Measurements from ENCODE around the gene SCAMP2.
"Not testable (repeated sequence)": the region's sequence is repeated elsewhere in the genome, so short reads cannot be mapped to it uniquely, and the experiment has no call there.

SCAMP2 gene

GRCh38 chr15:74889883-74890664 is 16.9 kb upstream of the SCAMP2 start, which contains the start of gene MPI:
TSS of gene MPI (plus strand) at chr15:74890042. CDS start at chr15:74890074, 32 bp downstream.
- peak; percentile 34 for DNase-seq

DNA sequence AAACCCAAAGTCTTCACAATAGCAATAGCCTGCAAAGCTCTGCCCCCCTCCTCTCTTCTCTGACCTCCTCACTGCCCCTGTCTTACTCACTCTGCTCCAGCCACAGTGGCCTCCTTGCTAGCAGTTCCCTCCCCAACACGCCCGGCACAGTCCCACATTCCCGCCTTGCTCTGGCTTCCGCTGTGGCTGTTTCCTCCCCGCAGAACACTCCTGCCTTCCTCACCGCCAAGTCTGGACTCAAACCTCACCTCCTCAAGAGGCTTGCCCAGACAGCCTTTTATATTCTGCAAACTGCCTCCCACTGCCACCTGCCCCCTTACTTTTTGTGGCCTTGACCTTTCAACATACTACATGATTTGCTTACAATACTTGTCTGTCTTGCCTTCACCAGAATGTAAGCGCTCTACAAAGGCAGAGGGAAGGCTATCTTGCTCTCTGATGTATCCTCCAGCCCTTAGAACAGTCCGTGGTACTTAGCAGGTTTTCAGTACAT is 16.3 kb upstream of the SCAMP2 start:
- no peak for DNase-seq

GRCh38 chr15:74888716-74889115 is 15.6 kb upstream of the SCAMP2 start:
- DNase-seq, result no peak

DNA sequence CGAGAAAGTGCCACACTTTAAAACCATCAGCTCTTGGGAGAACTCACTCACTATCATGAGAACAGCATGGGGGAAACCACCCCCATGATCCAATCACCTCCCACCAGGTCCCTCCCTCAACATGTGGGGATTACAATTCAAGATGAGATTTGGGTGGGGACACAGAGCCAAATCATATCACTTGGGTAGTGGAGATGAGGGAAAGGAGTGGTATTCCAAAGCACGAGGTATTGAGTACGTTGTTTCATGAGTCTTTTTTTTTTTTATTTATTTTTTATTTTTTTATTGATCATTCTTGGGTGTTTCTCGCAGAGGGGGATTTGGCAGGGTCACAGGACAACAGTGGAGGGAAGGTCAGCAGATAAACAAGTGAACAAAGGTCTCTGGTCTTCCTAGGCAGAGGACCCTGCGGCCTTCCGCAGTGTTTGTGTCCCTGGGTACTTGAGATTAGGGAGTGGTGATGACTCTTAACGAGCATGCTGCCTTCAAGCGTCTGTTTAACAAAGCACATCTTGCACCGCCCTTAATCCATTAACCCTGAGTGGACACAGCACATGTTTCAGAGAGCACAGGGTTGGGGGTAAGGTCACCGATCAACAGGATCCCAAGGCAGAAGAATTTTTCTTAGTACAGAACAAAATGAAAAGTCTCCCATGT is 14.5 kb upstream of the SCAMP2 start:
- DNase-seq, result not testable (repeated sequence)

DNA sequence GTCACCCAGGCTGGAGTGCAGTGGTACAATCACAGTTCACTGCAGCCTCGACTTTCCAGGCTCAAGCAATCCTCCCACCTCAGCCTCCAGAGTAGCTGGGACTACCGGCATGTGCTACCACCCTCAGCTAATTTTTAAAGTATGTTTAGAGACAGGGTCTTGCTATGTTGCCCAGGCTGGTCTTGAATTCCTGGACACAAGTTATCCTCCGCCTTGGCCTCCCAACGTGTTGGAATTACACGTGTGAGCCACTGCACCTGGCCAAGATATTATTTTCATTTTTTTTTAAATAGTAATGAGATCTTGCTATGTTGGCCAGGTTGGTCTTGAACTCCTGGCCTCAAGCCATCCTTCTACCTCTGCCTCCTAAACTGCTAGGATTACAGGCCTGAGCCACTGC is 12.3 kb upstream of the SCAMP2 start:
- DNase-seq, result no peak

GRCh38 chr15:74884428-74885223 is 11.5 kb upstream of the SCAMP2 start:
- DNase-seq, result no peak

GRCh38 chr15:74882528-74882927 is 9.4 kb upstream of the SCAMP2 start:
- no peak for DNase-seq

- no peak for DNase-seq
Observed at GRCh38 chr15:74878273-74878672, 5.1 kb upstream of the SCAMP2 start.

GRCh38 chr15:74873756-74874424 is 725 bp upstream of the SCAMP2 start:
- DNase-seq, result no peak

DNA sequence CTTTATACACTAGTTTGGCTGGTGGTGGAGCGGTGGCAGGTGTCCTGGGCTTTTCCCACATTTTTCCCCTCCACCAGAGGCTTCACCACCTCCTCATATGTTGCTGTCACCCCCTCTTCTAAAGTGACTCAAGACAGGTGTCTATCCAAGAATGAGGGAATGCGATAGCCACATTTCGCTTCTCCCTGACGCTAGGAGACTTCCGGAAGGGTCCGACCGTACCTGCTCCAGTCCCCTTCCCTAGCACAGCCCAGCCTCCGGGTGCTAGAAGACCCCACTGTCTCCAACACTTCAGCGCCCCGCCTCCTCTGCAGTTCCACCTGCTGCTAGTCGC is 496 bp downstream of the SCAMP2 start:
- no peak for DNase-seq

GRCh38 chr15:74870436-74871215 is 2.5 kb downstream of the SCAMP2 start:
- no peak for DNase-seq

- DNase-seq, result peak; percentile 85
Observed at GRCh38 chr15:74869726-74870407, 3.3 kb downstream of the SCAMP2 start.

- no peak for DNase-seq
Observed at GRCh38 chr15:74869372-74869725, 3.8 kb downstream of the SCAMP2 start.

- peak; percentile 54 for DNase-seq
Observed at GRCh38 chr15:74868059-74868458, 5.1 kb downstream of the SCAMP2 start.

DNA sequence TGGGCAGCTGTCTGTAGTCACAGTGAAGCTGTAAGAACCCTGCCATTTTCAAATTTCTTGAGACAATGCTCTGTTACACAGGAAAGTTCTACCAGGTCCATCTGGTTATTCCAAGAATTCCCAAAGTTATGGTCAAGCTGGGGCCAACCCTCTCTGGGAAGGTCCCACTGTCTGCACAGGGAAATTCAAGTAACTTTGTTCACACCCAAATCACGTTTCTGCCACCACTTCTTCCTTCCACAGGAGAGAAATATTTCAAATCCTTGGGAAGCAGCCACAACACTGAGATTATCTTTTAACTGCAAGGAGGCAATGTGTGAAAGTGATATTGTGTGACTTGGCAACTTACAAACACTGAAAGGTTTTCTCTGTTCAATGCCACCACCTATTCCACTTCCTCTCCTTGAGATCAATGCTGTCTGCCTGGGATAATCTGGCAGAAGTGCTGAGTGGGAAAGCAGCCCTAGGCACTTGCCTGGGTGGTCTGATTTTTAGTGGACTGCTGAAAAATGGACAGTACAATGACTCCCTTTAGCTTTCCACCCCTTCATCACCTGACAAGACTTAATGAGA is 5.6 kb downstream of the SCAMP2 start:
- no peak for DNase-seq

GRCh38 chr15:74866090-74866489 is 7.1 kb downstream of the SCAMP2 start:
- DNase-seq, result no peak

DNA sequence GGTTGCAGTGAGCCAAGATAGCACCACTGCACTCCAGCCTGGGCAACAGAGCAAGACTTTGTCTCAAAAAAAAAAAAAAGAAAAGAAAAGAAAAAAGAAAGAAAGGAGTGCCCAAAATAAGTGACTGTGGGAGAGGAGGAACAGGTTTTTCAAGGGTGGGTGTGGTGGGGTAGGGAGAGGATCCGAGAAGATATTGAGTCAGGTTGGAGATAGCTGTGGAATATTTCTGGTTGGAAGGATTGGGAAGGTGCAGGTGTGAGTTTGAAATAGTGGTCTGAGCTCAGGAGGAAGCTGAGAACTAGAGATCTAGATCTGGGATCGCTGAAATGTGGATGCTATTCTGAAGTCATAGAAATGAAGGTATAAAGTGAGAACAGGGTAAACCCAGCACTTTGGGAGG is 7.8 kb downstream of the SCAMP2 start:
- no peak for DNase-seq

DNA sequence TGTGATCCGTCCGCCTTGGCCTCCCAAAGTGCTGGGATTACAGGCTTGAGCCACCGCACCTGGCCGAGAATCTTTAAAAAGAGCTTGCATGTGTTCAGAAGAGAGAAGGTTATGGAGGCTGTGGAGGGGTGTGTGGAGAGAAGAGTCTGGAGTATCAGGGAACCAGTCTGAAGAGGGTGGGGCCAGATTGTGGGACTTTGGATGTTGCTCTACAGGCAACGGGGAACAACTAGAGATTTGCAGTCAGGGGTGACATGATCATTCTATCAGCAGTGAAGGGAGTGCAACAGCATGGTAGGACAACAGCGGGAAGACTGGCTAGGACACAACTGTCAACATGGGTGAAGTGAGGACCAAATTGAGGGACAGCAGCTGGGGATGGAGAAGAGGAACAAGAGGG is 8.9 kb downstream of the SCAMP2 start:
- no peak for DNase-seq

GRCh38 chr15:74863239-74864056 is 9.7 kb downstream of the SCAMP2 start:
- no peak for DNase-seq

DNA sequence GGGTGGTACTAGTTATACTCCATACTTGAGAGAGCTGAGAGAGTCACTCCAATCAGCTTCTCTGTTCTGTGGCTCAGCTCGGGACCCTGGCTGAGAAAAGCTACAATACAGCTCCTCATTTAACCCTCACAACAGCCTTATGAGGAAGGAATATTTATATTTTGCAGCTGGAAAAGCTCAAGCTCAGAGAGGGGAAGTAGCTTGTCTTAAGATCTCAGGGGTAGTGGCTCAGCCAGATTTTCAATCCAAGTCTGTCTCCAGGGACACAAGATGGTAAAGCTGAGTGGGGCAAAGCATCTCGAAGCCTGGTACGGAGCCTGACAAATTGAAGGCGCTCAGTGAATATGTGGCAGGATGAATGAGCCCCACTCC is 14.8 kb downstream of the SCAMP2 start:
- DNase-seq, result no peak

Data from KG1 (cell line).